SK-N-SH treated with all-trans-retinoic acid at 6 μM for 48 hours (cell line): ENCODE data around the gene CPNE5.

Experiments
- ATAC-seq: fragments of 200-7000 bp; cut with Tn5 transposase; 3 replicates; pipeline ENCODE4 v1.9.1; 2020; ENCODE audit warnings: mild to moderate bottlenecking, moderate library complexity
- ARNTL ChIP-seq: fragments of 450-650 bp; formaldehyde crosslinking; IDR thresholded peaks from 2 replicates; pipeline ENCODE4 v1.5.0; 2020; ENCODE audit warnings: low read depth, mild to moderate bottlenecking, moderate library complexity, borderline replicate concordance
- CREB5 ChIP-seq: fragments of 250-450 bp; sonication (Bioruptor Pico); IDR thresholded peaks from 2 replicates; pipeline ENCODE4 v1.5.1; 2020; ENCODE audit warnings: low read depth, mild to moderate bottlenecking, moderate library complexity
- CSDC2 ChIP-seq: fragments of 250-450 bp; sonication (Bioruptor Pico); IDR thresholded peaks from 2 replicates; pipeline ENCODE4 v1.5.0; 2020; ENCODE audit warnings: mild to moderate bottlenecking, moderate library complexity
- CSRNP3 ChIP-seq: fragments of 250-450 bp; sonication (Bioruptor Pico); IDR thresholded peaks from 2 replicates; pipeline ENCODE4 v1.5.1; 2021; ENCODE audit warnings: mild to moderate bottlenecking, moderate library complexity
- ESRRG ChIP-seq: fragments of 250-450 bp; sonication (Bioruptor Pico); IDR thresholded peaks from 2 replicates; pipeline ENCODE4 v1.6.1; 2021; ENCODE audit warnings: mild to moderate bottlenecking
- GLIS3 ChIP-seq: fragments of 250-450 bp; sonication (Bioruptor Pico); IDR thresholded peaks from 2 replicates; pipeline ENCODE4 v1.5.0; 2020; ENCODE audit warnings: mild to moderate bottlenecking, moderate library complexity
- OSR1 ChIP-seq: fragments of 250-450 bp; sonication (Bioruptor Pico); IDR thresholded peaks from 2 replicates; pipeline ENCODE4 v1.8.0; 2022; ENCODE audit warnings: moderate library complexity, mild to moderate bottlenecking, inconsistent platforms
- PATZ1 ChIP-seq: fragments of 250-450 bp; sonication (Bioruptor Pico); IDR thresholded peaks from 2 replicates; pipeline ENCODE4 v1.8.0; 2020; ENCODE audit warnings: mild to moderate bottlenecking, moderate library complexity, borderline replicate concordance
- POU6F1 ChIP-seq: fragments of 250-450 bp; sonication (Bioruptor Pico); IDR thresholded peaks from 2 replicates; pipeline ENCODE4 v1.8.0; 2021; ENCODE audit warnings: low read depth, mild to moderate bottlenecking, moderate library complexity, borderline replicate concordance
- PPARA ChIP-seq: fragments of 250-450 bp; sonication (Bioruptor Pico); IDR thresholded peaks from 2 replicates; pipeline ENCODE4 v1.5.0; 2020; ENCODE audit warnings: mild to moderate bottlenecking, borderline replicate concordance
- RARB ChIP-seq: fragments of 250-450 bp; sonication (Bioruptor Pico); IDR thresholded peaks from 2 replicates; pipeline ENCODE4 v1.8.0; 2021; ENCODE audit warnings: mild to moderate bottlenecking, moderate library complexity
- SNAI2 ChIP-seq: fragments of 250-450 bp; sonication (Bioruptor Pico); IDR thresholded peaks from 2 replicates; pipeline ENCODE4 v1.5.0; 2020; ENCODE audit warnings: mild to moderate bottlenecking, moderate library complexity
- TOX ChIP-seq: fragments of 250-450 bp; sonication (Bioruptor Pico); IDR thresholded peaks from 2 replicates; pipeline ENCODE4 v1.8.0; 2021; ENCODE audit warnings: mild to moderate bottlenecking, moderate library complexity, borderline replicate concordance
- TSHZ2 ChIP-seq: fragments of 250-450 bp; sonication (Bioruptor Pico); IDR thresholded peaks from 2 replicates; pipeline ENCODE4 v1.5.0; 2020; ENCODE audit warnings: mild to moderate bottlenecking, moderate library complexity
- ZC3H10 ChIP-seq: fragments of 250-450 bp; sonication (Bioruptor Pico); IDR thresholded peaks from 2 replicates; pipeline ENCODE4 v1.5.1; 2021; ENCODE audit warnings: mild to moderate bottlenecking, moderate library complexity
- ZFP3 ChIP-seq: fragments of 250-450 bp; sonication (Bioruptor Pico); IDR thresholded peaks from 2 replicates; pipeline ENCODE4 v1.5.0; 2020; ENCODE audit warnings: mild to moderate bottlenecking, moderate library complexity
- ZFP30 ChIP-seq: fragments of 450-650 bp; formaldehyde crosslinking; IDR thresholded peaks from 2 replicates; pipeline ENCODE4 v1.5.0; 2022; ENCODE audit warnings: mild to moderate bottlenecking, moderate library complexity
- ZNF70 ChIP-seq: fragments of 450-650 bp; formaldehyde crosslinking; IDR thresholded peaks from 2 replicates; pipeline ENCODE4 v1.5.0; 2020; ENCODE audit warnings: mild to moderate bottlenecking, moderate library complexity

Gene CPNE5

GRCh38 chr6:36714511-36714910 is 124.7 kb downstream of the CPNE5 start (continued):
- TF ChIP-seq PPARA (CRISPR knock-in tag) (no peak), ZFP30 (no peak), PATZ1 (no peak), SNAI2 (CRISPR knock-in tag) (no peak), ARNTL (CRISPR knock-in tag) (no peak), ZFP3 (CRISPR knock-in tag) (no peak)

GRCh38 chr6:36713846-36714245 is 125.4 kb downstream of the CPNE5 start:
- TF ChIP-seq ESRRG (CRISPR knock-in tag) = no peak
- TF ChIP-seq PPARA (CRISPR knock-in tag) = no peak
- TF ChIP-seq CSDC2 (CRISPR knock-in tag) = no peak
- no peak for TF ChIP-seq RARB (CRISPR knock-in tag)
- TF ChIP-seq ARNTL (CRISPR knock-in tag) = no peak
- TF ChIP-seq POU6F1 (CRISPR knock-in tag) = no peak
- TF ChIP-seq ZC3H10 = no peak
- TF ChIP-seq GLIS3 (CRISPR knock-in tag) = no peak
- ATAC-seq = no peak

- TF ChIP-seq PPARA (CRISPR knock-in tag) = no peak
- no peak for TF ChIP-seq OSR1 (CRISPR knock-in tag)
- TF ChIP-seq TSHZ2 = no peak
- no peak for TF ChIP-seq TOX (CRISPR knock-in tag)
- TF ChIP-seq ARNTL (CRISPR knock-in tag) = no peak
- no peak for TF ChIP-seq GLIS3 (CRISPR knock-in tag)
- no peak for TF ChIP-seq CREB5 (CRISPR knock-in tag)
- no peak for TF ChIP-seq CSRNP3 (CRISPR knock-in tag)
- TF ChIP-seq ZNF70 = no peak
- no peak for TF ChIP-seq POU6F1 (CRISPR knock-in tag)
- no peak for TF ChIP-seq SNAI2 (CRISPR knock-in tag)
- no peak for TF ChIP-seq ZFP3 (CRISPR knock-in tag)
- TF ChIP-seq PATZ1 = no peak
- no peak for ATAC-seq
Observed at GRCh38 chr6:36712816-36713215, 126.4 kb downstream of the CPNE5 start.
